Left lung (tissue), 10 donors: ENCODE data around the gene ZNF425. TPM values are rescaled to one million over a fixed set of nuclear protein-coding genes. Genes with fewer than 3 reads are reported as not detected.
A peak's percentile ranks its signal among the peaks of the same experiment; 100 is the strongest.

Experiments
- ATAC-seq: fragments of 200-7000 bp; cut with Tn5 transposase; one replicate; pipeline ENCODE4 v1.9.1; 2020; ENCODE audit warnings: moderate library complexity
- DNase-seq, 4 donors: peaks; one replicate each; pipeline ENCODE4 v3.0.0-alpha.2; 2013 to 2020
- H3K27ac ChIP-seq, 2 donors: fragments of 200-600 bp; sonication (generic) in 1 of 2; one replicate each; pipeline versions ENCODE4 v1.5.0 to v1.8.0; 2020 to 2021
- H3K27me3 ChIP-seq, 2 donors: fragments of 200-600 bp; sonication (generic) in 1 of 2; one replicate each; pipeline versions ENCODE4 v1.5.0 to v1.8.0; 2020 to 2021
- H3K36me3 ChIP-seq, 2 donors: fragments of 200-600 bp; sonication (generic) in 1 of 2; one replicate each; pipeline versions ENCODE4 v1.5.0 to v1.8.0; 2020 to 2021
- H3K4me1 ChIP-seq, 2 donors: fragments of 200-600 bp; one replicate each; pipeline ENCODE4 v1.8.0; 2021
- H3K4me3 ChIP-seq, 2 donors: fragments of 200-600 bp; sonication (generic) in 1 of 2; one replicate each; pipeline versions ENCODE4 v1.5.0 to v1.8.0; 2020 to 2021; ENCODE audit warnings: mild to moderate bottlenecking in 1 of 2
- H3K9me3 ChIP-seq, 2 donors: fragments of 200-600 bp; sonication (generic) in 1 of 2; one replicate each; pipeline versions ENCODE4 v1.5.0 to v1.8.0; 2020 to 2021
- CTCF ChIP-seq, 2 donors: fragments of 200-600 bp; sonication (generic) in 1 of 2; IDR thresholded peaks; one replicate each; pipeline versions ENCODE4 v1.5.0 to v1.8.0; 2021; ENCODE audit warnings: antibody characterized with exemption in 2 of 2
- intact Hi-C, 2 donors: fragments of 100-400 bp; cut with DNase I; formaldehyde crosslinking; loops; one replicate each; pipeline versions ENCODE4 v1.11.2 to v1.14.2; 2022
- polyA plus RNA-seq, 6 donors: library from polyadenylated mRNA; unstranded; fragments of 120-200 nt; gene quantifications; one replicate each; pipeline ENCODE4 v1.2.1, GENCODE V29; 2013; ENCODE audit not compliant: insufficient read length in 6 of 6
- total RNA-seq, 2 donors: library from RNA; stranded (reverse); fragmentation: NEBNext Ultra II Directional; extraction: Animal tissue kit (Norgen Biotek cat#: 25700); gene quantifications; one replicate each; pipeline ENCODE4 v1.2.1, GENCODE V29; 2021
- donor health status: DM: no; HTN: yes; CAD: no.
- donor health status: DM: no; HTN: no; CAD: no.

Gene ZNF425
- total and polyA plus RNA-seq, 8 donors = 1.3 to 5.4 (median 4.3) TPM

GRCh38 chr7:149090397-149091195, 35.5 kb downstream of the ZNF425 start, which contains the start of gene ZNF786:
Gene ZNF786 (minus strand): TSS chr7:149090718. CDS start chr7:149090640, 78 bp downstream.
- Histone ChIP-seq H3K27ac (peak within 1 kb of the TSS; percentile 97 to 98), H3K27me3 (no peaks in the 10 kb centered on the region), H3K4me3 (peak within 1 kb of the TSS; percentile 71 to 92), H3K4me1 (peaks cover 0 to 39% of the 10 kb centered on the region in 2 donors), H3K9me3 (no peaks in the 10 kb centered on the region), H3K36me3 (no peaks in the 10 kb centered on the region)
- peak; percentile 90 to 96 for TF ChIP-seq CTCF (IDR thresholded peaks at IDR 0.05)
- intact Hi-C loops = no loop called here
- DNase-seq (peak; percentile 90 to 97 (median 94)), ATAC-seq (peak; percentile 98)

GRCh38 chr7:149087376-149087775, 38.7 kb downstream of the ZNF425 start:
- ATAC-seq = no peak
- Histone ChIP-seq H3K27ac (no peak overlapping the region), H3K27me3 (no peaks in the 10 kb centered on the region), H3K4me3 (no peak overlapping the region), H3K36me3 (no peaks in the 10 kb centered on the region), H3K4me1 (peaks cover 0 to 39% of the 10 kb centered on the region in 2 donors), H3K9me3 (peaks cover 0 to 3% of the 10 kb centered on the region in 2 donors)
- intact Hi-C loops = loop anchor here in 1 of 2 donors (10.0 kb wide), 1 partner anchor 83 kb away; no protein-coding TSS in a partner anchor
- no peak for TF ChIP-seq CTCF (IDR thresholded peaks at IDR 0.05)
- DNase-seq = no peak

- no peak for DNase-seq
- intact Hi-C loops = loop anchor here in 1 of 2 donors (10.0 kb wide), 1 partner anchor 81 kb away; no protein-coding TSS in a partner anchor
- H3K36me3 ChIP-seq = no peaks in the 10 kb centered on the region
- no peak for TF ChIP-seq CTCF (IDR thresholded peaks at IDR 0.05)
- H3K27ac ChIP-seq = no peak overlapping the region
- H3K27me3 ChIP-seq = no peaks in the 10 kb centered on the region
- peaks cover 0 to 3% of the 10 kb centered on the region in 2 donors for H3K9me3 ChIP-seq
- no peak overlapping the region for H3K4me3 ChIP-seq
- no peak for ATAC-seq
- peaks cover 0 to 34% of the 10 kb centered on the region in 2 donors for H3K4me1 ChIP-seq
Measured at GRCh38 chr7:149085866-149086265, 40.3 kb downstream of the ZNF425 start.

- no peak overlapping the region for H3K27ac ChIP-seq
- DNase-seq (no peak), ATAC-seq (no peak)
- peaks cover 0 to 6% of the 10 kb centered on the region in 2 donors for H3K36me3 ChIP-seq
- intact Hi-C loops = loop anchor here in 1 of 2 donors (10.0 kb wide), 1 partner anchor 80 kb away; no protein-coding TSS in a partner anchor
- H3K4me3 ChIP-seq = no peak overlapping the region
- TF ChIP-seq CTCF (IDR thresholded peaks at IDR 0.05) = no peak
- peaks cover 0 to 27% of the 10 kb centered on the region in 2 donors for H3K4me1 ChIP-seq
- H3K27me3 ChIP-seq = no peaks in the 10 kb centered on the region
- H3K9me3 ChIP-seq = peaks cover 0 to 3% of the 10 kb centered on the region in 2 donors
Measured at GRCh38 chr7:149084407-149084806, 41.7 kb downstream of the ZNF425 start.

GRCh38 chr7:149081914-149082313, 44.2 kb downstream of the ZNF425 start:
- DNase-seq = no peak
- peaks cover 0 to 3% of the 10 kb centered on the region in 2 donors for H3K9me3 ChIP-seq
- H3K4me3 ChIP-seq = no peak overlapping the region
- peaks cover 0 to 6% of the 10 kb centered on the region in 2 donors for H3K36me3 ChIP-seq
- ATAC-seq = no peak
- H3K27ac ChIP-seq = no peak overlapping the region
- peaks cover 0 to 7% of the 10 kb centered on the region in 2 donors for H3K4me1 ChIP-seq
- no peaks in the 10 kb centered on the region for H3K27me3 ChIP-seq
- intact Hi-C loops = loop anchor here in 1 of 2 donors (10.0 kb wide), 1 partner anchor 77 kb away; no protein-coding TSS in a partner anchor
- TF ChIP-seq CTCF (IDR thresholded peaks at IDR 0.05) = no peak
